HG02943 (cell line): ENCODE results near the gene KLK12.

ENCODE experiments used
- ATAC-seq: cut with Tn5 transposase; IDR thresholded peaks from one replicate; pipeline ENCODE4 v1.9.1; 2021; ENCODE audit warnings: mild to moderate bottlenecking, low read depth, moderate library complexity; ENCODE audit not compliant: unreplicated experiment

KLK12 gene

DNA sequence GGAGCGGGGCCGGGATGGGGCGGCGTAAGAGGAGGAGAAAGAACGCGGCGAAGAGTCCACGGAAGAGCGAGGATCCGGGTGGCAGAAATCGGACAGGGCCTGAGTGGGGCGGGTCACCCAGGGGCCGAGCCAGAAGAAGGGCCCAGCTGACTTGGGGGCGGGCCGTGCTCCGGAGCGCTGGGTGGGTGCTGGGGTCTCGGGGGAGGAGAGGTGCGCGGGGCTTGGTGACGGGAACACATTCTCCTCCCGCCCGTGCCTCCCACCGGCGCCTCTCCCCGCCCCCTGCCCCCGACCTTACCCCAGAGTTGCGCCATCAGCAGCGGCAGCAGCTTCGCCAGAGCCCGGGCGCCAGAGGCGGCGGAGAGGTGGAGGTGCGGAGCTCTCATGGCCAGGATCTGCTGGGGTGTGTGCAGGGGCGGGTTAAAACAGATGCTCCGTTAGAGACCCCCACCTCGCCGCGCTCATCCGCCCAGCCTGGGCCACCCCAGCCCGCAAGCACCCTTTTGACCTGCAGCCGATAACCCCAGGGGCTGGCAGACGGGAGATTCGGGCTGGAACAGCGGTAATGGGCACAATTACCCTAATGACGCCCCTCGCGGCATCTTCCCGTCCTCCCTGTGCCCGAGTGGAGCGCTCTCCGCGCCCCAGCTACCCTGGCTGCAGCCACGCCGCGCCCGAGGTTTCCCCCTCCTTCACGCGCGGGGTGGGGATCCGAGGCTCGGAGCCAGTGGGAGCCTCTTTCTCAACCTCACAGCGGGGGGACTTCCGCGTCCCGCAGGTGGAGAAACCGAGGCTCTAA, 15.9 kb downstream of the KLK12 start:
- ATAC-seq: no peak

DNA sequence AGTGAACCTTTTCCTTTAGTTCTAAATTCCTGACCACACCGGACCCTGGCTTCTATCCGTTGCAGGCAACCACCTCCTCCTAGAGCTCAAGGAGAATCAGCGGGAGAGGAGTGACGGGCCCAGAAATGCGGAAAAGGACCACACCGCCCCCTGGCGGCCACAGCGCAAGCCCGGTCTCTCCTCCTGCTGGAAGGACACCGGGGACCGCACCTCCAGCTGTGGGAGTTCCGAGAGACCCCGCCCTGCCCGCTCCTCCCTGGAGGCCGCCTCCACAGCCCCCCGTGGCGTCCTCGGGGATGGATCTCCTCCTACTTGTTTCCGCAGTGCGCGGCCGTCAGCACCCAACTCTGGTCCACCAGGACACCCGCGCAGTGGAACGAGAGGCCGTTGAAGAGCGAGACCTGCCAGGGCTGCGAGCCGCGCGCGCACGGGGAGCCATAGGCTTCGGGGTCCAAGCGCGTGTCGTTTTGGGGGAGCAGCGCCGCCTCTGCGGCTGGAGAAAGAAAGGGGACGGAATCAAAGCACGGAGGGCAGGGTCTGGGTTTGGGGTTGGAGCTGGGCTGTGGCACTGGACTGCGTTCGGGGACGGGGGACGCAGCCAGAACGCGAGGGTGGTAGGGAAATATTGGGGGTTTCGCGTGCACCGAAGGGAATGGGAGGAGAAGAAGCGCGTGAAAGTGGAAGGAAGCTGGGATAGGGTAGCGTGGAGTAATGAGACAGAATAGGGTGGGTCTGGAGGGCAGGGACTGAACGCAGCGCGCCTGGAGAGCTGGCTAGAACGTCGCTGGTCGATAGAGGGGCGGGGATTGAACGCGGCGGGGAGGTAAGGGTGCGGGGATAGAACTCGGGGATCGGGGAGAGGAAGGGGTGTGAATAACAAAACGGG, 17.8 kb downstream of the KLK12 start:
- ATAC-seq: no peak

DNA sequence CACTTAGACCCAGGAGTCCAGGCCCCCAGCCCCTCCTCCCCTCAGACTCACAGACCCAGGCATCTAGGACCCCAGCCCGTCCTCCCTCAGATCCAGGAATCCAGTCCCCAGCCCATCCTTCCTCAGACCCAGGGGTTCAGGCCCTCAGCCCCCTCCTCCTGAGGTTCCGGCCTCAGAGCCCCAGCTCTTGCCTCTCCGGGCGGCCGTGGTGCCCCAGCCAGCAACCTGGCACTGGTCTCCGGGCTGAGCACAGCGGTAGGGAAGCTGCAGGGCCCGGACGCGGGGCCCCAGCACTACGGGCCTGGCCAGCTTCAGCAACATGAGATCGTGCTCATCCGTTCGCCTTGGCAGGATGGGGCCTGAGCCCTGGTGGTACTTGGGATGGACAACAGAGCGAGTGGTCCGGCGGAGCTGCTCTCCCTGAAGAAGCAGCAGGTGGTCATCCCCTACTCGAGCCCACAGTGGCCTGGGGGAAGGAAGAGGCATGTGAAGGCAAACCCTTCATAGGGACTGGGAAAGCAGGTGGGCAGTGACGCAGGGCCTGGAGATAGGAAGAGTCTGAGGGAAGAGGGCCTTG, 19.0 kb downstream of the KLK12 start:
- ATAC-seq: no peak

DNA sequence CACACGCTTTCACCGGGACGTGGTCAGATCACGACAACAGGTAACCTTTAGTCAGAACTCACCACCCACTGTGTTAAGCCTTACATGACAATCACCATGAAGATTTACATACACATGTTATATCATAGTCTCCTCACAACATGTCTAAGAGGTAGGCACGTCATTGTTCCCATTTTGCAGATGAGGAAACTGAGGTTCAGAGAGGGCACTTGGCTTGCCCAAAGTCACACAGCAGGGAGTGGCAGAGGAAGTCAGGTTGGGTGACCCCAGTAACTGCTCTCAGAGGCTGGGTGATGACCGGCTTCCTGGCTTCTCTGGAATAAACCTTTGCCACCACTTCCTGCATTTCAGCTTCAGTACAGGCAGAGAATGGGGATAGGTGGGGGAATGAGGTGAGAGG, 20.6 kb downstream of the KLK12 start:
- no peak for ATAC-seq

DNA sequence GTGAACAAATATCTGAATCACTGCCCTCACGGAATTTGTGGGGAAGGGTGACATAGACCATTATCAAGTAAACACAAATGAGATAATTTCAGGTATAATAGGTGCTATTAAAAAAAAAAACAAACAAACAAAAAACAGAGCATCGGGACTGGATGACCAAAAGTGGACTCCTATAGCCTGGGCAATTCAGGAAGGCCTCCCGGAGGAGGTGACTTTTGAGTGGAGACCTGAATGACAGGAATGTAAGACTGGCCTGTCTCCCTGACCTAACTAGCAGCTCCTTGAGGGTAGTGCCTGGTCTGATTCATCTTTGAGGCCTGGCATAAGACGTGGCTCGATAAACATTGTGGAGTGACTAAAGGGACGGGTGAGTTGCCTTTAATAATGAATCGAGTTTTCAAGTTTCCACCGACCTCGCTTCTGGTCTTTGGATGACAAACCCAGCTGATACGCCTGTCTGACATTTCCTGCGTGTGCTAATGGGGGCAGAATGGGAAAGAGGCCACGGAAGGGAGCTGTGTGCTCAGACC, 22.1 kb downstream of the KLK12 start:
- no peak for ATAC-seq

DNA sequence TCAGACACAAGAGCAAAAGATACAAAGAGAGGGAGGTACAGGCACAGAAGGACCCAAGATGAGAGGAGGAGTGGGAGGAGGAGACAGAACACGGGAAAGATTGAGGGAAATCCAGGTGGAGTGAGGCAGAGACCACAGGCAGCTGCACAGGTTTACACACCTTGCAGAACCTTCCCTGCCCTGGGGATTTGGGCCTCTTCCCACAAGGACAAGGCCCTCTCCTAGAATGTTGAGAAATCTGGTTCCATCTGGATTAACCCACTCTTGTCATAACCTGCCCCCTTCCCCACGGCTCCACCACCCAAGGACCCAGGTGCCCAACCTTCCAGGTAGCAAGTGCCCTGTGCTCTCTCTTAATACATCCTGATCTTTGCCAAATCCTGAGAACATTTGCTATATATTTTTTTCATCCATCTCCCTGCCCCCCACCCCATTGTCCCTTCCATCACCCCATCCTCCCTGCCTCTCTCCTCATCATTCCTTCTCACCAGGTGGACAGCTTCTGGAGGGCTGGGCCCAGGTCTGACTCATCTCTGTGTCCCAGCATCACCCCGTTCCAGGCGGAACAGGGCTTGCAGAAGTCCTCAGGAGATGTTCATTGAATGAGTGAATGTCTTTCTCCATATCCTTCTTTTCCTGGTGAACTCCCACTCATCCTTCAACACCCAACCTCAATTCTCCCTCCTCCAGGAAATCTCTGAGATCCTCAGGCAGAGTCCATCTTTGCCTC, 24.6 kb downstream of the KLK12 start:
- ATAC-seq: no peak

DNA sequence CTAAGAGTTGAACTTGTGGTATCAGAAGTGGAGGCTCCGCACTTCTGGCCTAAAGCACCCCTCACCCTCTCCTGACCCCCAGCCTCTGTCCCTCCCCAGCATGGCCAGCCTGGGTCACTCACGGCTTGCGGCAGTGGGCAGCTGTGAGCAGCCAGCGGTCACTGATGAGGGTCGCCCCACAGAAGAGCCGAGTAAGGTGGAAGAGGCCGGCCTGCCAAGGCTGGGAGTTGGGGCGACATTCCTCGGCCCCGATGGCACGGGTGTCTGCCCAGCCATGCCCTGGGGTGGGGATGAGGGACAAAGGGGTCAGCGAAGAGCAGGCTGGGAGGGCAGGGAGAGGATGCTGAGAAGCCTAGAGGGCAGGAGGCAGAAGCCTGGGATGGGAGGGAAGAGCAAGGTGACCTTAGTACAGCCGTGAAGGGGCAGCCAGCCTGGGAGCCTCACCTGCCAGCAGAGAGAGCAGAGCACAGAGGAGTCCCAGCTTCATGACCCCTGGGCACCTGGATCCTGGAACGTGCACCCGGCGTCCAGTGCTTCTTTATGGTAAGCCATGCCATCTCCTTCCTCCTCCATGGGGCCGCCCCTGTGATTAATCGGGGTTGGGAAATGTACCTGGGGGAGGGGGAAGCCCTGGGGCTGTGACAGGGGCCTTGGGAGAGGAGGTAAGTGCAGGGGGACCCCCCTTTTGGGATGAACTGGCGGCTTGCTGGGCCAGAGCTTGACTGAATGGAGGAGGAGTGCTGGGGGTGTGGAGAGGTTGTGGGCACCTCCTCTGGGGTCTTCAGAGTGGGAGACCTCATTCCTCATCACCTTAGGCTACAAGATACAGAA, 25.5 kb downstream of the KLK12 start:
- no peak for ATAC-seq

DNA sequence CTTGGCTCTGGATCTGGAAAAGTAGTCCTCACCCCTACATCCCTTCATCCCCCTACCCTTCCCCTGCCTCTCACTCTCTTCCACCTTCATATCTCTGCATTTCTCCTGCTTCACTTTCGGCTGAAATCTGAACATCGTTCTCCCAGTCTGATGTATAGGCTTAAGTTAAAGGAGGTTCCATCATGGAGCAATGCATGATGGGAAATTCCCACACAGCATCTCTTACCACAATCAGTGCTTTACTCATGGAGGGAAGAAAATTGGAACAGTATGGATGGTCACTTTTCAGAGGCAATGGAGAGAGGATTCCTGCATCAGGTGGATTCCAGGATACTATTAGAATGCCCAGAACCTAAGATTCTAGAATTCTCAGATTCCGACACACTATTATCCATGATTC, 27.3 kb downstream of the KLK12 start:
- no peak for ATAC-seq

DNA sequence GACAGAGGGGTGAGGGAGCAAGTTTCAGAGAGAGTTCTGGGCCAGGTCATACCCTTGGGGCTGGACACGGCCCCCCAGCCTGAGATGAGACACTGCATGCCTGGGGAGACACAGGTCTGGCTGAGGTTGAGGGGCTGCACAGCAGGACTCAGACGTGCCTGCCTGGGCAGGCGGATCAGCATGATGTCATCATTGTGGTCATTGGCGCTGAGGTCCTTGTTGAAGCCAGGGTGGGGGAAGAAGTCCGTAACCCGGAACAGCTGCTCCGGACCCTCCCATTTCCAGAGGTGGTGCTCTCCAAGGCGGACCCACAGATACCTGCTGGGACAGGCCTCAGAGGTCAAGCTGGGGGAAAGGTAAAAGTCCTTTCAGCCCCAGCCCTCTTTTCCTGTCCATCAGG, 28.4 kb downstream of the KLK12 start:
- no peak for ATAC-seq

DNA sequence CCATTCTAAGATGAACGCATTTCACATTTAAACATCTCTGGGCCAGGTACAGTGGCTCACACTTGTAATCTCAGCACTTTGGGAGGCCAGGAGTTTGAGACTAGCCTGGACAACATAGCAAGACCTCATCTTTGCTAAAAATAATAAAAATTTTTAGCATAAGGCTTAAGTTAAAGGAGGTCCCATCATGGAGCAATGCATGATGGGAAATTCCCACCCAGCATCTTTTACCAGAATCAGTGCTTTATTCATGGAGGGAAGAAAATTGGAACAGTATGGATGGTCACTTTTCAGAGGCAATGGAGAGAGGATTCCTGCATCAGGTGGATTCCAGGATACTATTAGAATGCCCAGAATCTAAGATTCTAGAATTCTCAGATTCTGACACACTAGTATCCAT, 29.6 kb downstream of the KLK12 start:
- no peak for ATAC-seq

DNA sequence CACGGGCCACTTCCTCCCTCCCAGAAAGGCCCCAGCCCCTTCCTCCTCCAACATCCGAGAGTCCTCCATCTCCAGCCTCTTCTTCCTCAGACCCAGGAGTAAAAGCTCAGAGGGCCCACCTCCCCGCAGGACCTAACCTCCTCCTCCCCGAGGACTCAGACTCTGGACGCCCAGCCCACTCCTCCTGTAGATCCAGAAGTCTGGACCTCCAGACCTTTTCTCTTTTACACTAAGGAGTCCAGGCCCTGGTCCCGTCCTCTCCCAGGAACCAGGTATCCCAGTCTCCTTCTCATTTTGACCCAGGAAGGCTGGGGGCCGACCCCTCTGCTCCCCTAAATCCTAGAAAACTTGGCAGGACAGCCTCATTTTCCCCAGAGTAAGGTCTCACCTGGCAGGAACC, 31.5 kb downstream of the KLK12 start:
- ATAC-seq: no peak

DNA sequence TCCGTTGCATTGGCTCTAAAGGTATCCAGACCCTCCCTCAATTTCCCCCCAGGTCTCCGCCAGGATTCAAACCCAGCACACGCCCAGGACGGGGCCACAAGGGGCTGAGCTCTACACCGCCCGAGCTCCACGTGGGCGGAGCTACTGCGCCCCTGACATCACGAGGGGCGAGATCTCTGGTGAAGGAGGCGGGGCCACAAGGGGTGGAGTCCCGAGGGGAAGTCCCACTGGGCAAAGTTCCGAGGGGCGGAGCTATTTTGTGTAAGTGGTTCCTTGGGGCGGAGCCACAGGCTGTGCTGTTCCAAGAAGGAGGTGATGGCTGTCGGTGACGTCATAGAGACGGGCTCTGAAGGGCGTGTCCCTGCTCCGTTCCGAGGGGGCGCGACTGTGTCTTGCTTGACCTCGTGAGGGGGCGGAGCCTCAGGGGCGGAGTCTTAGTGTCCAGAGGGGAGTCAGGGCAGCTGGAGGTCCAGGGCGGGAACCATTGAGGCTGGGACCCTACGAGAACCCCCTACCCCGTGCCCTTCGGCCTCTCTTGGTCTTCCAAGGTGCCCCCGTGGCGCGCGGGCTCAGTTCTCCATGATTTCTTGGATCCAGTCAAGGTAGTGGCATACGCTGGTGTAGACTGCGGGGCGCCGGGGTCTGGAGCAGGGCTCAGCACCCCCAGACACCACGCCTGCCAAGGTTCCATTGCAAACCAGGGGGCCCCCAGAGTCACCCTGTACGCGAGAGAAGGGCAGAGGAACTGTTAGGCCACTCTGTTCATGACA, 32.1 kb downstream of the KLK12 start:
- ATAC-seq: no peak

DNA sequence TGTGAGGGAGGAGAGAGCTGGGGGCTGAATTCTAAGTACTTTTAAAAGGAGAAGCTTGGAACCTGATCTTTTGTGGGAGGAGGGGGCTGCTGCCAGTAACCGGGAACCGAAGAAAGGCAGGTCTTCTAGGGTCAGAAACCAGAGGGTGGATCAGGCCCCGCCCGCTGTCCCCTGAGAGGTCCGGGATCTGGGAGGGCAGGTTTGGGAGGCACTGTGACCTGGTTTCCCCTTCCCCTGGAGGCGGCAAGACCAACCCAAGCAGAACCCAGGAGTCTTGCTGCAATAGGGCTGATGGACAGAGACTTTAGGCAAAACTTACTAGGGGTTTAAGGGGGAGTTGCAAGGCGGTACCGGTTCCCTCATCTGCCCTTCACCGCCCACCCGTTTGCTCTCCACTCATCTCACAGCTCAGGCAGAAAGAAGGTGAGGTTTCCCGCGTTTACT, 32.7 kb downstream of the KLK12 start:
- no peak for ATAC-seq

DNA sequence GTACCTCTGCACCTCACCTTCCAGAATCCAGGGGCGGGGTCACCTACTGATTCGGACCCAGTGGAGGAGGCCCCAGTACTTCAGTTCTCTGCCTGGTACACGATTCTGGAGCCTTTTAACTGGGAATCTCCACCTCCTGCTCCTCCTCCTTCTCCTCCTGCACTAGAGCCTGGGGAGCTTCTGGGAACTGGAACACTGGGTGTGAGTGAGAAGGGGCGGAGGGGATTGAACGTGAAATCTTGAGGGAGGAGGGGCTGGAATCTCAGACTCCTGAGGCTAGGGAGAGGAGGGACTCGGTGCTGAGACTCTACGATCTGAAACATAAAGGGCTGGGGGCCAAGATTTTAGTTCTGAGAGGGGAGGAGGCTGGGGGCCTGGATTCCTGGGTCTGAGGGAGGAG, 33.3 kb downstream of the KLK12 start, which contains the start of gene KLK8:
KLK8 (minus strand) TSS at position 90 of the 400 bp plus-strand sequence. CDS start 437 bp downstream, outside the sequence.
- ATAC-seq: no peak

DNA sequence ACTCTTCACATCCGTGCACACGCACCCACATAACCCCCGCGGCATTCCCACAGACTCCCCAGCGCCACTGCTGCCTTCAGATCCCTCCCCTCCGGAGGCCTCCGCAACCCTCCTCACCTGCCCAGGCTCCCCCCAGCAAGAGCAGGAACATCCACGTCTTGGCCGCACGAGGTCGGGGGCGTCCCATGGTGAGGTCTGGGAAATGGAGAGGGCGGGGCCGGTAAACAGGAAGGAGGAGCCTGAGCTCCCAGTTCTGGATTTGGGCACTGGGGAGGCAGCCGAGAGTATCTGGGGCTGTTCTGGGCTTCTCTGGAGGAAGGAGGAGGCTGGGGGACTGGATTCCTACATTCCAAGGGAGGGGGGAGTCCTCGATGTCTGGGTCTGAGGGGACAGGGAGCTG, 33.8 kb downstream of the KLK12 start:
- ATAC-seq: no peak

DNA sequence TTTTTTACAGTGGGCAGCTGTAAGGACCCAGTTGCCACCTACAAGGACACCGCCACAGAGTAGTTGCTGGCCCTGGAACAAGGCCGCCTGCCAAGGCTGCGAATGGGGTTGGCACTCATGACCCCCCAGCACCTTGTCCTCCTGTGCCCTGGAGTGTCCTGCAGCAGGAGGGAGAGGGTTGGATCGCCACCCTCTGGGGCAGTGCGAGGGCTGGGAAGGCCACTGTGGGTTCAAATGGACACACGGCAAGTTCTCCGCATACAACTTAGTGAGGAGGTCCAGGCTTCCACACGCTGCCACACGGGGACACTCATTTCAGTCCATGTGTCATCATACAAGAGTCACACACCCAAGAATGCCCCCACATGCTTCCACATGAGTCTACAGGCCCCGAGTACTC, 34.4 kb downstream of the KLK12 start:
- ATAC-seq: no peak

DNA sequence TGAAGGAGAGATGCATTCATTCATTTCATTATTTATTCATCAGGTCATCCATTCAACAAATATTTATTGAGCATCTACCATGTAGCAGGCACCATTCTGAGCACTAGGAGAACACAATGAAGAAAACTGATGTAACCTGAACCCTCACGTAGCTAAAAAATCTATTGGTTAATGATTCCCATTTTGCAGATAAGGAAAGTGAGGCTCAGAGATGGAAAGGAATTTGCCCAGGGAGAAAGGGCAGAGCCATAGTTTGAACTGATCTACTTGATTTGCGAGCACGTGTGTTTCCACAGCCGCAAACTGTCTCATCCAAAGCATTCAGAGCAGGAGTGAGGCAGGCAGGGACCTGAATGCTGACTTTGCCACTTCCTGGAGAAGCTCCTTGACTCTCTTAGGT, 36.1 kb downstream of the KLK12 start:
- ATAC-seq: no peak

DNA sequence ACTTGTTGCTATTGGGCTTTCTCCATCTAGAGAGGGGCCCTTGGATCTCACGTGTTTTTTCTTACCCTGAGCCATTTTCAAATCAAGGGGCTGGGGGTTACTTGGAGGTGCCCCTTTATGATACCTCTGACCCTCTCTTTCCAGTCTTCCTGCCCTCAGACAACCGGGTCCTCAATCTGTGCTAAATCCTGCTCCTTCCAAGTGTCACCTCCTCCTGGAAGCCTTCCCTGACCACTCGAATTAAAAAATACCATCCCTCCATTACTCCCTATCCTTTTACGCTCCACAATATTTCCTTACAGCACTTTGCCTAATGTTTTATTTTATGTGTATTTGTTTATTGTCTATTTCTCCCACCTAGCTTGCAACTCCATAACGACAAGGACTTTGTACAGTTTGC, 36.7 kb downstream of the KLK12 start:
- ATAC-seq: no peak

DNA sequence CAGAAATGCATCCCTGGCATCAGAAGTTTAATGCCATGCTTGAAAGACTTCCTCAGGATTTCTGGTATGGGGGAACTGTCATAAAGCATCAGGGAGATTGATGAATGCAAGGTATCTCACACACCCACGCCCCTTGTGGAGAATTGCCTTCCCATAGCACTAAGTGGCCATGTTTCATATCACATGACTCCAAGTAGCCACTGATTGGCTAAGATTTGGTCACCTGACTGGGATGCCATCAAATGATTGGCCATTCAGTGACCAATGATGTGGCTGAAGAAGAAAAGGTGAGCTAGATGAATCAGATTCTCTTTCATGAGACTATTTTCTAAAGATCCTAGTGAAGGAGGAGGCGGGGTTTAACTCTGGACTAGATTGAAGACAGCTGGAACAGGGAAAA, 40.7 kb downstream of the KLK12 start:
- ATAC-seq: no peak
